Measurements from ENCODE around the gene GRM8.

Gene GRM8

DNA sequence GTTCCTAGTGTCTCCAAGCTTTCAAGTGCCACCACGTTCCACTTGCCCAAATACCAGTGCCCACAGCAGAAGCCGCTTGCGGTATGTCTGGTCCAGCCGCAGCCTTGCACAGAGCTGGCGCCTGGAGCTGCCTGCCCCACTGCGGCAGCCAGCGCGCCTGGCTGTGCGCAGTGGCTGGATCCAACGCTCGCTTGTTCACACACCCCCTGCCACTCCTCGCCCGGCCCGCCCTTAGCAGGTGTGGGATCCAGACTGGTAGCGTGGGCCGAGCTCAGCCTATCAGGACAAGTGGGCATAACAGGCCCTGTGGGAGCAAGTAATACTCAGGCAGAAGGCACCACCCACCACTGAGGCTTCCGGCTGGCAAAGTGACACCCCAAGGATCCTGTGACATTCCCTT lies 294.4 kb downstream of the GRM8 start:
- H3K4me3 ChIP-seq (ENCODE audit: low read depth, low read length), result no peak overlapping the region
- TF ChIP-seq, protein P1, sequence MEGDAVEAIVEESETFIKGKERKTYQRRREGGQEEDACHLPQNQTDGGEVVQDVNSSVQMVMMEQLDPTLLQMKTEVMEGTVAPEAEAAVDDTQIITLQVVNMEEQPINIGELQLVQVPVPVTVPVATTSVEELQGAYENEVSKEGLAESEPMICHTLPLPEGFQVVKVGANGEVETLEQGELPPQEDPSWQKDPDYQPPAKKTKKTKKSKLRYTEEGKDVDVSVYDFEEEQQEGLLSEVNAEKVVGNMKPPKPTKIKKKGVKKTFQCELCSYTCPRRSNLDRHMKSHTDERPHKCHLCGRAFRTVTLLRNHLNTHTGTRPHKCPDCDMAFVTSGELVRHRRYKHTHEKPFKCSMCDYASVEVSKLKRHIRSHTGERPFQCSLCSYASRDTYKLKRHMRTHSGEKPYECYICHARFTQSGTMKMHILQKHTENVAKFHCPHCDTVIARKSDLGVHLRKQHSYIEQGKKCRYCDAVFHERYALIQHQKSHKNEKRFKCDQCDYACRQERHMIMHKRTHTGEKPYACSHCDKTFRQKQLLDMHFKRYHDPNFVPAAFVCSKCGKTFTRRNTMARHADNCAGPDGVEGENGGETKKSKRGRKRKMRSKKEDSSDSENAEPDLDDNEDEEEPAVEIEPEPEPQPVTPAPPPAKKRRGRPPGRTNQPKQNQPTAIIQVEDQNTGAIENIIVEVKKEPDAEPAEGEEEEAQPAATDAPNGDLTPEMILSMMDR (IDR thresholded peaks at IDR 0.05; ENCODE audit: borderline replicate concordance, insufficient read depth, low read depth, low read length), result no peak

DNA sequence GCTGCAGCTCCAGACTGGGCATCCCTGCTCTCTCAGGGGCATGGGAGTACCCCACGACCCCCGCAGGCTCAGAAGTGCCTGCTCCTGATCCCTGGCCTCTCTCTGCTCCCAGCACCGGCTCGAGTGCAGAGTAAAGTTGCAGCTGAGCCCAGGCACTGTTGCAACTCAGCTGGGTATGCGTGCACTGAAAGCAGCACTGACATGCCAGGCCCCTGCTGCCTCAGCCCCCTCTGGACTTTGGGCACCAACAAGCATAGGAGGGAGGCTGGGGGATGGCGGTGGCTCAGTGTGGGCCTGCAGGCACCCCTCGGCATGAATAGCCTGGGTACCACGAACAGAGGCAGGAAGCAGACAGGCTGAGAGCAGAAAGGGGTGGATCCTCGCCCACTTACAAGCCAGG lies 295.3 kb downstream of the GRM8 start:
- TF ChIP-seq, protein P1 (IDR thresholded peaks at IDR 0.05; ENCODE audit: borderline replicate concordance, insufficient read depth, low read depth, low read length), result no peak
- H3K4me3 ChIP-seq (ENCODE audit: low read depth, low read length), result no peak overlapping the region

DNA sequence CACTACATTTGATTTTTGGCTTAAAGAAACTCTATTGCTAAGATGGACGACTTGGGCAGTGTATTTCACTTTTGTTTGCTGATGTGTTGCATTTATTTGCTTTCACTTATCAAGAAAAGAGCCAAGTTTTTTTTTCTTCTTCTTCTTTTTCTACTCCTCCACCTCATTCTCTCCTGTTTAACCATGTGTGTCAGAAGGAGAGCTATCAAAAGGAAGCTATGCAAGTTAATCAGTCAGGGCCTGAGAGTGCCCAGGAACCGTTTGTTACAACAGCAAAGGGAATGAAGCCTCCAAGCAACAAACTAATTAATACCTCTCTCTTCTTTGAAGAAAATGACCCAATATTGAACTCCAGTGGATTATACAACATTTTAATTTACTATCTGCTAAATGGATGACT lies 299.3 kb downstream of the GRM8 start:
- no peak overlapping the region for H3K4me3 ChIP-seq (ENCODE audit: low read depth, low read length)
- TF ChIP-seq, protein P1 (IDR thresholded peaks at IDR 0.05; ENCODE audit: borderline replicate concordance, insufficient read depth, low read depth, low read length), result no peak

DNA sequence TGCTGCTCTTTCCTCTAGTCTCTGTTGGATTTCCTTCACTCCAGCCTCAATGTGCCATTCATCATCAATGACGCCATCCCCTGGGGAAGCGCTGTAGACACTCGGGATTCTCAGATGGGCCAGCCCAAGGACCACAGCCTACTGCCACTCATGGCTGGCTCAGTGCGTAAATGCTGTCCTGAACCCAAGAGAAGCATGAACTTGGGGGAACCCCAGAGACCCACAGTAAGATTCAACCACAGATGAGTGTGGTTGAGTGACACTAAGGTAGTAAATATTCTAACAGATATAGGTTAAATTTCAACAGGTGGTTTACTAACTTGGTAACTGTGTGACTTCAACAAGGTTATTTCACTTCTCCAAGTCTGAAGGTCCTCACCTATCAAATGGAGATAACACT lies 304.1 kb downstream of the GRM8 start:
- TF ChIP-seq, protein P1 (IDR thresholded peaks at IDR 0.05; ENCODE audit: borderline replicate concordance, insufficient read depth, low read depth, low read length), result no peak

DNA sequence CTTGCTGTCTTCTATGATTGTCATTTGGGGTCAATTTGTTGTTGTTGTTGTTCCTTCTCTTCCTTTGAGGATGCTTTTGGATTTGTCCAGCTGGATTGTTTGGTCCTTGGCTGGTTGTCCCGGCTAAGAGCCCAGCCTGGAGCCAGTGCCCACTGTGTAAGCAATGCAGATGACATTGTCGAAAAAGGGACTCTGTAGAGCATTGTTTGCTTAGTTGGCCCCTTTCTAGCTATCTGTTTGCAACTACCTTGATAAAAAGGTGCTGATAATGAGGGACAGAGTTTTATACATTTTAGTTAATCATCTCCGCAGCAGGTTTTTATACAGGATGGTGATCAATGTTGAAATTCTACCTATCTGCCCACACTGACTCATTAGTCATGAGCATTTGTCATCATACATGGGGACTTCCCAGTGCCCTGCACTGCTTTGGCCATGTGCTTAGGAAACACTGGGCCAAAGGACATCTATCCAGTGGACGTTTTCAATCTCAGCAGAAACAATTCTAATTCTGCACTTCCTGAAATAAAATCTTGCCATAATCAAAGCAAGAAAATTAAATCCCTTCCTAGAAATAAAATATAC lies 311.9 kb downstream of the GRM8 start:
- H3K4me3 ChIP-seq (ENCODE audit: low read depth, low read length), result no peak overlapping the region
- TF ChIP-seq, protein P1 (IDR thresholded peaks at IDR 0.05; ENCODE audit: borderline replicate concordance, insufficient read depth, low read depth, low read length), result no peak

More for the DNA sequence above, 304.1 kb downstream of the GRM8 start:
- H3K4me3 ChIP-seq (ENCODE audit: low read depth, low read length), result no peak overlapping the region

DNA sequence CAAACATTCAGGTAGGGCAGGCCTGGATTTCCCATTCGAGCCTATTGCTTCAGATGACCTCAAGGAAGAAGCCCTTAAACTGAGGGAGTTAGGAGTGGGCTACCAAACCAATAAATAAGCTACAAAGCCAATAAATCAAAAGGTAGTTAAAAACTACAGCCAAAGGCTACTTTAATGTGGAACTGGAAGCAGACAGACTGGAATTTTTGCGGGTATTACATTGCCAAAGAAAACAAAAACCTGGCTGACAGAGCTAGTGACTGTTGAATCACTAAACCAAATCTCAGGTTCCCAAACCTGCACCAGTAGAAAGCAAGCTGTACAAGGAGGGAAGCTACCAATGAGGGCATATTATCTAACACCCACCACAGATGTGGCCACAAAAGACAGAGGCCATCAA lies 315.6 kb downstream of the GRM8 start:
- TF ChIP-seq, protein P1 (IDR thresholded peaks at IDR 0.05; ENCODE audit: borderline replicate concordance, insufficient read depth, low read depth, low read length), result no peak
- H3K4me3 ChIP-seq (ENCODE audit: low read depth, low read length), result no peak overlapping the region

DNA sequence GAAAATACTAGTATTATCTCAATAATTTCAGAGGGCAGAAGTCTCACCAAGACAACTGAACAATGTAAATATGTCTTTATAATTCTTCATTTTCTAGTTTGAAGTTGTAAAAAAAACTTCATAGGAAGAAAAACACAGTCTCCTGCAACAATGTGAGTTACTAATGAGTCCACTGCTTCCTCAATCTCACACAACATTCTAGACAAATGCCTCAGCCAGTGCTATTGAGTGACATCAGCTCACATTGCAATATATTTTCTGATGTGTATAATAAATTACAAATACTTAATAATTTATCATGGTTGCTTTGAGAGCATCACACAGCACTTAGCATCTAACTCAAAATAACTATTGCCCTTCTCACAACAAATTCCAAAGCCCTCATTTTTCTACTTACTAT lies 321.2 kb downstream of the GRM8 start:
- TF ChIP-seq, protein P1 (IDR thresholded peaks at IDR 0.05; ENCODE audit: borderline replicate concordance, insufficient read depth, low read depth, low read length), result no peak
- no peak overlapping the region for H3K4me3 ChIP-seq (ENCODE audit: low read depth, low read length)
